ENCODE measurements around the gene CYB5R2. TPM values are rescaled to one million over a fixed set of nuclear protein-coding genes. Genes with fewer than 3 reads are reported as not detected.

The CYB5R2 gene
- polyA plus RNA-seq (2011; rRNA removed) = 7.3 and 7.4 TPM in 2 replicates
- 5.0 and 5.8 TPM in 2 replicates for polyA minus RNA-seq (2011; rRNA and poly(A)+ RNA removed)

DNA sequence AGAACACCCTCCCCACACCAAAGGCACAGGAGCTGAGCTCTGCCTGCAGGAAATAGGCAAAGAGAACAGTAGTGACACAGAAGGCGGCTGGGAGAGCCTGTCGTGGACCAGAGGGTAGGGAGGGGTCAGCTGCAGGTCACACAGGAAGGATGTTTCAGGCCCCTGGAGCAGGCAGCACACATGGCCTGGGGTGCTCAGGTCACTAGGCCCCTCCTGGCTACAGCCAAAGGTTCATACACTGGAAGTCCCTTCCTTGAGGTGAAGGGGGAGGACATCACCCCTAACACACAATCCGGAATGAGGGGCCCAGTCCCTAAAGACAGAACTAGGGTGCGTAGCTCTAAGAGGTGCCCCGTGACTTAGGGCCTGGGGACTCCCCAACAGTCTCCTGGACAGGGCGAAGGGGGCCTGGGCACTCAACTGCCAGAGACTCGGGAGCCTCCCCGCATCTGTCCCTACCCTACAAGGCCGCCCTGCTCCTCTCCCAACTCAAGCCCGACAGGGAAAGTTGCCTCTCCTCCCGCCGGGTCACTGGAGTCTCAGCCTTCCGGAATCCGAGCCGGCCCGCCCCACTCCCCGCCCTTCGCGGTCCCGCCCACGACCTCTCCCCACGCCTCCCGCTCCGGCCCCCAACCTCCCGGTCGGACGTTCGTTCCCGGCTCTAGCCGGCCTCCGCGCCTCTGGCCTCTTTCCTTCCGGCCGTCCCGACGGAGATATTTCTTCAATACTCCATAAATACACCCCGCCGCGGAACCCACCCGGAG, at the start of gene CYB5R2:
CYB5R2 (minus strand) TSS at position 541 of the 764 bp plus-strand sequence. CDS start 675 bp downstream, outside the sequence.
- Histone ChIP-seq H3K4me3 (ENCODE audit: low read depth, low read length) (peak within 1 kb of the TSS; percentile 51), H3K9me3 (ENCODE audit: control insufficient read depth, insufficient read depth, low read length) (no peaks in the 10 kb centered on the region; the same call in 1 of the 2 replicates), H3K27me3 (ENCODE audit: control insufficient read depth, insufficient read depth, low read length) (peaks cover 20% of the 10 kb centered on the region), H3K27ac (ENCODE audit: low read depth, low read length) (no peak within 1 kb of the TSS)
- ChIA-PET POLR2A (no interaction called here), CTCF (interaction anchor here (0.6 to 2.8 kb wide), 3 partner anchors 8 to 101 kb away, joined by 4 to 15 read pairs (median 6); no protein-coding TSS in a partner anchor)
- TF ChIP-seq, protein P1, sequence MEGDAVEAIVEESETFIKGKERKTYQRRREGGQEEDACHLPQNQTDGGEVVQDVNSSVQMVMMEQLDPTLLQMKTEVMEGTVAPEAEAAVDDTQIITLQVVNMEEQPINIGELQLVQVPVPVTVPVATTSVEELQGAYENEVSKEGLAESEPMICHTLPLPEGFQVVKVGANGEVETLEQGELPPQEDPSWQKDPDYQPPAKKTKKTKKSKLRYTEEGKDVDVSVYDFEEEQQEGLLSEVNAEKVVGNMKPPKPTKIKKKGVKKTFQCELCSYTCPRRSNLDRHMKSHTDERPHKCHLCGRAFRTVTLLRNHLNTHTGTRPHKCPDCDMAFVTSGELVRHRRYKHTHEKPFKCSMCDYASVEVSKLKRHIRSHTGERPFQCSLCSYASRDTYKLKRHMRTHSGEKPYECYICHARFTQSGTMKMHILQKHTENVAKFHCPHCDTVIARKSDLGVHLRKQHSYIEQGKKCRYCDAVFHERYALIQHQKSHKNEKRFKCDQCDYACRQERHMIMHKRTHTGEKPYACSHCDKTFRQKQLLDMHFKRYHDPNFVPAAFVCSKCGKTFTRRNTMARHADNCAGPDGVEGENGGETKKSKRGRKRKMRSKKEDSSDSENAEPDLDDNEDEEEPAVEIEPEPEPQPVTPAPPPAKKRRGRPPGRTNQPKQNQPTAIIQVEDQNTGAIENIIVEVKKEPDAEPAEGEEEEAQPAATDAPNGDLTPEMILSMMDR (IDR thresholded peaks at IDR 0.05; ENCODE audit: low read depth, low read length) = no peak
- no peak for DNase-seq (ENCODE audit: low read depth, low spot score)

DNA sequence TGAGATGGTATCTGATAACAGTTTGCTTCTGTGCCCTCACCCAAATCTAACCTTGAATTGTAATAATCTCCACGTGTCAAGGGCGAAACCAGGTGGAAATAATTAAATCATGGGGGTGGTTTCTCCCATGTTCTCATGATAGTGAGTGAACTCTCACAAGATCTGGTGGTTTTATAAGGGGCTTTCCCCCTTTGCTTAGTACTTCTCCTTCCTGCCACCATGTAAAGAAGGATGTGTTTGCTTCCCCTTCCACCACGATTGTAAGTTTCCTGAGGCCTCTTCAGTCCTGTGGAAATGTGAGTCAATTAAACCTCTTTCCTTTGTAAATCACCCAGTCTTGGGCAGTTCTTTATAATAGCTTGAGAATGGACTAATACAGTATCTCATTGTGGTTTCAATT, 41.5 kb upstream of the CYB5R2 start:
- POLR2A ChIA-PET = no interaction called here
- Histone ChIP-seq H3K9me3 (ENCODE audit: control insufficient read depth, insufficient read depth, low read length) (no peaks in the 10 kb centered on the region), H3K4me3 (ENCODE audit: low read depth, low read length) (no peak overlapping the region), H3K27ac (ENCODE audit: low read depth, low read length) (no peak overlapping the region), H3K27me3 (ENCODE audit: control insufficient read depth, insufficient read depth, low read length) (no peaks in the 10 kb centered on the region)
- DNase-seq (ENCODE audit: low read depth, low spot score) = no peak
- TF ChIP-seq, protein P1 (IDR thresholded peaks at IDR 0.05; ENCODE audit: low read depth, low read length) = no peak
- CTCF ChIA-PET = no interaction called here

DNA sequence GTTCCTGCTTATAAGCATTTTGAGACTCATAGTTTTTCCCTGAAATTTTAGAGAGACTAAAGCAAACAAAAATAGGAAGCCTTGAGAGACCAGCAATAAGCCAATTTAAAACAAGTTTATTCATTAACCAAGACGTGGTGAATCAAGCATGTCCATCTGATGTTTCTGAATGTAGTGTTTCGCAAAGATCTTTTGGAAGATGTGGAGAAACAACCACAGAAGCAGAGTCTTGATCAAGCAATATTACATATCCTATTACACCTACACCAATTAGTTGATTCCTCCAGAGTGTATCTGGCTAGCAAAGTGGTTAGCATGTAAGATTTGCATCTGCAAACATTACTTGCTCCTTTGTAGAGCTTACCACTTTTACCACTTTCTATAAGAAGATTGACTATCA, 33.1 kb upstream of the CYB5R2 start, which contains the start of gene OVCH2:
OVCH2 (minus strand) TSS at position 101 of the 400 bp plus-strand sequence; CDS start at position 18, 83 bp downstream.
- H3K9me3 ChIP-seq (ENCODE audit: control insufficient read depth, insufficient read depth, low read length) = no peaks in the 10 kb centered on the region
- DNase-seq (ENCODE audit: low read depth, low spot score) = no peak
- ChIA-PET CTCF (no interaction called here), POLR2A (no interaction called here)
- no peak within 1 kb of the TSS for H3K4me3 ChIP-seq (ENCODE audit: low read depth, low read length)
- TF ChIP-seq, protein P1 (IDR thresholded peaks at IDR 0.05; ENCODE audit: low read depth, low read length) = no peak
- H3K27ac ChIP-seq (ENCODE audit: low read depth, low read length) = no peak within 1 kb of the TSS
- H3K27me3 ChIP-seq (ENCODE audit: control insufficient read depth, insufficient read depth, low read length) = no peaks in the 10 kb centered on the region

DNA sequence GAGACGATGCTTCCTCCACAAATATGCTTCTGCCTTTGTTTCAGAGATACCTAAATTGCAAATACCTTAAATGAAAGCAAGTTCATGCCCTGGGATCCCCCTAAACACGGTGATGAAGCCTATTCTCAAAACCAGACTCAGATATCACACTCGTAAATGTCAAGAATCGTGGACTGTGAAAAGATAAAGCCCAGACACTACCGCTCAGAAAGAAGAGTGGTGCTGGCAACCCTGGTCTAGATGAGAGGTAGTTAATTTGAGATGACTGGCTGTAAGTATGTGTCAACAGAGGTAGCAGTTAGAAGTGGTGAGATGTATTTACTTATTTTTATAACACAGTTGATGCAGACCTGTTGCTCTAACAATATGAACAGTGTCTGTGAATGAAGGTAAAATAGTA, 30.4 kb upstream of the CYB5R2 start:
- ChIA-PET CTCF (no interaction called here), POLR2A (no interaction called here)
- TF ChIP-seq, protein P1 (IDR thresholded peaks at IDR 0.05; ENCODE audit: low read depth, low read length) = no peak
- no peak for DNase-seq (ENCODE audit: low read depth, low spot score)
- H3K27ac ChIP-seq (ENCODE audit: low read depth, low read length) = no peak overlapping the region
- no peaks in the 10 kb centered on the region for H3K9me3 ChIP-seq (ENCODE audit: control insufficient read depth, insufficient read depth, low read length)
- H3K27me3 ChIP-seq (ENCODE audit: control insufficient read depth, insufficient read depth, low read length) = no peaks in the 10 kb centered on the region
- no peak overlapping the region for H3K4me3 ChIP-seq (ENCODE audit: low read depth, low read length)

DNA sequence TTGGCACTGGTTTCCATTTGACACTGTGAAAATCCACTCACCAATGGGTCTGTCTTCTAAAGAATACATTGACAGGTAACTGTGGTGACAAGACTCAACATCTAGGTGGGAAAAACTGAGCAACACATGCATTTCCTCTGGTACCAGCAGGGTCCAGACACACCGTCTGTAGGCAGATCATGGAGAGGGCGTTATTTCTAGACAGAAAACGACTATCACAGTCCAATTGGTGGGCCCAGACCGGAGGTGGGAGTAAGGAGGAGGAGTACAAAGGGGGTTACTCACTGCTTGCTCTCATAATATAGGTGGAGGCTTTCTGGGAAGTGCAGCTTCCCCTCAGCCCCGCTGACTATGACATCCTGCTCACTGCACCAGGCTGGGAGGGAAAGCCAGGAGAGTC, 23.1 kb upstream of the CYB5R2 start:
- TF ChIP-seq, protein P1 (IDR thresholded peaks at IDR 0.05; ENCODE audit: low read depth, low read length) = no peak
- CTCF ChIA-PET = interaction anchor here (1.0 to 2.3 kb wide), 4 partner anchors 154 to 599 kb away, joined by 3 to 15 read pairs (median 6); partner anchors contain the start of gene EIF3F
- Histone ChIP-seq H3K27me3 (ENCODE audit: control insufficient read depth, insufficient read depth, low read length) (peaks cover 20% of the 10 kb centered on the region), H3K9me3 (ENCODE audit: control insufficient read depth, insufficient read depth, low read length) (no peaks in the 10 kb centered on the region), H3K27ac (ENCODE audit: low read depth, low read length) (no peak overlapping the region), H3K4me3 (ENCODE audit: low read depth, low read length) (no peak overlapping the region)
- POLR2A ChIA-PET = no interaction called here
- DNase-seq (ENCODE audit: low read depth, low spot score) = no peak

Data from AG04450 (cell line).